Endothelial cell of umbilical vein (primary cell): ENCODE data around the gene FASLG.

Experiments used
- CTCF ChIP-seq, 2 donors: IDR thresholded peaks; 1 replicate in 1 of 2; 2 replicates in 1 of 2; pipeline ENCODE4 v1.5.1; 2011; ENCODE audit warnings: low read length in 2 of 2, mild to moderate bottlenecking in 2 of 2, moderate library complexity in 2 of 2, control low read depth in 1 of 2, inconsistent platforms in 1 of 2, low read depth in 1 of 2; ENCODE audit not compliant: insufficient read depth in 1 of 2; ENCODE audit errors: extremely low read depth in 1 of 2
- EZH2 ChIP-seq: IDR thresholded peaks from 2 replicates; pipeline ENCODE4 v1.6.1; 2012; ENCODE audit warnings: borderline replicate concordance, low read depth, mild to moderate bottlenecking, moderate library complexity, low read length, inconsistent platforms; ENCODE audit not compliant: severe bottlenecking
- FOS ChIP-seq: IDR thresholded peaks from 2 replicates; pipeline ENCODE4 v1.6.1; 2011; ENCODE audit warnings: mild to moderate bottlenecking, low read length, moderate library complexity, borderline replicate concordance; ENCODE audit not compliant: insufficient read depth
- GATA2 ChIP-seq: IDR thresholded peaks from 2 replicates; pipeline ENCODE4 v1.7.0; 2011; ENCODE audit warnings: low read depth, mild to moderate bottlenecking, moderate library complexity, mixed read lengths, low read length; ENCODE audit not compliant: insufficient read length, insufficient read depth
- JUN ChIP-seq: IDR thresholded peaks from 2 replicates; pipeline ENCODE4 v1.6.1; 2011; ENCODE audit warnings: borderline replicate concordance, low read depth; ENCODE audit not compliant: insufficient read length, insufficient read depth
- MAX ChIP-seq: IDR thresholded peaks from 2 replicates; pipeline ENCODE4 v1.6.1; 2011; ENCODE audit not compliant: insufficient read depth, insufficient read length
- MYC ChIP-seq: IDR thresholded peaks from one replicate; pipeline ENCODE4 v1.6.1; 2011; ENCODE audit warnings: mild to moderate bottlenecking, low read depth, low read length
- POLR2A ChIP-seq: IDR thresholded peaks from 2 replicates; pipeline ENCODE4 v1.6.1; 2012; ENCODE audit warnings: low read depth, mild to moderate bottlenecking, control low read depth, low read length
- POLR2AphosphoS5 ChIP-seq: IDR thresholded peaks from 2 replicates; pipeline ENCODE4 v1.6.1; 2012; ENCODE audit warnings: low read depth, mild to moderate bottlenecking, control low read depth, low read length, moderate library complexity; ENCODE audit not compliant: insufficient read depth

GRCh38 chr1:172679000-172679772, 20.3 kb downstream of the FASLG start:
- TF ChIP-seq CTCF (IDR thresholded peaks at IDR 0.05; ENCODE audit: extremely low read depth in 1 of 2, insufficient read depth in 1 of 2, low read depth in 1 of 2, low read length in 2 of 2): no peak
- no peak for TF ChIP-seq POLR2A
- TF ChIP-seq EZH2: no peak
- no peak for TF ChIP-seq JUN
- no peak for TF ChIP-seq POLR2AphosphoS5
- no peak for TF ChIP-seq MYC
- no peak for TF ChIP-seq MAX
- peak; percentile 52 for TF ChIP-seq GATA2
- TF ChIP-seq FOS: no peak
